Measurements from ENCODE around the gene PLXNA4.

GRCh38 chr7:132134814-132135445, 441.3 kb downstream of the PLXNA4 start:
- TF ChIP-seq, protein P1, sequence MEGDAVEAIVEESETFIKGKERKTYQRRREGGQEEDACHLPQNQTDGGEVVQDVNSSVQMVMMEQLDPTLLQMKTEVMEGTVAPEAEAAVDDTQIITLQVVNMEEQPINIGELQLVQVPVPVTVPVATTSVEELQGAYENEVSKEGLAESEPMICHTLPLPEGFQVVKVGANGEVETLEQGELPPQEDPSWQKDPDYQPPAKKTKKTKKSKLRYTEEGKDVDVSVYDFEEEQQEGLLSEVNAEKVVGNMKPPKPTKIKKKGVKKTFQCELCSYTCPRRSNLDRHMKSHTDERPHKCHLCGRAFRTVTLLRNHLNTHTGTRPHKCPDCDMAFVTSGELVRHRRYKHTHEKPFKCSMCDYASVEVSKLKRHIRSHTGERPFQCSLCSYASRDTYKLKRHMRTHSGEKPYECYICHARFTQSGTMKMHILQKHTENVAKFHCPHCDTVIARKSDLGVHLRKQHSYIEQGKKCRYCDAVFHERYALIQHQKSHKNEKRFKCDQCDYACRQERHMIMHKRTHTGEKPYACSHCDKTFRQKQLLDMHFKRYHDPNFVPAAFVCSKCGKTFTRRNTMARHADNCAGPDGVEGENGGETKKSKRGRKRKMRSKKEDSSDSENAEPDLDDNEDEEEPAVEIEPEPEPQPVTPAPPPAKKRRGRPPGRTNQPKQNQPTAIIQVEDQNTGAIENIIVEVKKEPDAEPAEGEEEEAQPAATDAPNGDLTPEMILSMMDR (IDR thresholded peaks at IDR 0.05; ENCODE audit: low read depth, low read length, missing input control) = no peak
- TF ChIP-seq YY1 (IDR thresholded peaks at IDR 0.05) = no peak
- no peak for TF ChIP-seq GABPA (IDR thresholded peaks at IDR 0.05 in 1 of 2, conservative IDR thresholded peaks at IDR 0.05 in 1 of 2)
